ENCODE data around the gene FMNL2. TPM values are rescaled to one million over a fixed set of nuclear protein-coding genes. Genes with fewer than 3 reads are reported as not detected.

Gene FMNL2
- total RNA-seq, 1 experiment from 2014 or later = 28.1 TPM

- POLR2A ChIA-PET = no interaction called here
- CTCF ChIA-PET = no interaction called here
- peaks cover 2 to 4% of the 10 kb centered on the region in 2 experiments; a peak in 1 of 4 replicates for H3K4me1 ChIP-seq (ENCODE audit: control insufficient read depth in 1 of 2, insufficient read depth in 2 of 2, low read length in 2 of 2)
- TF ChIP-seq EZH2phosphoT487 (IDR thresholded peaks at IDR 0.05; ENCODE audit: borderline replicate concordance) (no peak), POLR2A (IDR thresholded peaks at IDR 0.05; ENCODE audit: borderline replicate concordance, extremely low read depth, insufficient read depth, insufficient read length) (no peak), ATF3 (IDR thresholded peaks at IDR 0.05) (no peak), POLR2AphosphoS5 (IDR thresholded peaks at IDR 0.05; ENCODE audit: low read depth, low read length) (no peak), YY1 (IDR thresholded peaks at IDR 0.05; ENCODE audit: extremely low read depth, insufficient replicate concordance, low read depth, low read length) (no peak), MAX (IDR thresholded peaks at IDR 0.05) (no peak), SP1 (IDR thresholded peaks at IDR 0.05; ENCODE audit: low read depth) (no peak), SIN3A (IDR thresholded peaks at IDR 0.05; ENCODE audit: low read depth) (no peak), JUND (IDR thresholded peaks at IDR 0.05) (no peak), ZBTB33 (IDR thresholded peaks at IDR 0.05; ENCODE audit: extremely low read depth, insufficient replicate concordance, low read length) (no peak), CTCF (IDR thresholded peaks at IDR 0.05 in 2 of 3, conservative IDR thresholded peaks at IDR 0.05 in 1 of 3; ENCODE audit: borderline replicate concordance in 1 of 3, insufficient read depth in 1 of 3, low read depth in 2 of 3, low read length in 2 of 3) (no peak), ZNF274 (IDR thresholded peaks at IDR 0.05; ENCODE audit: low read depth, low read length) (no peak), CEBPB (IDR thresholded peaks at IDR 0.05; ENCODE audit: low read depth) (no peak)
- no peaks in the 10 kb centered on the region for H3K27me3 ChIP-seq (ENCODE audit: insufficient read depth, low read length)
- H3K9ac ChIP-seq (ENCODE audit: low read length) = no peak overlapping the region
- BruUV-seq (replicated peaks) = no TSS peak
- H3K79me2 ChIP-seq (ENCODE audit: insufficient read depth, low read length) = no peaks in the 10 kb centered on the region
- no peak overlapping the region for H3K4me2 ChIP-seq (ENCODE audit: low read length)
- H3K9me3 ChIP-seq (ENCODE audit: control insufficient read depth in 1 of 2, insufficient read depth in 1 of 2, low read depth in 1 of 2, low read length in 2 of 2) = no peaks in the 10 kb centered on the region
- DNase-seq (ENCODE audit: low read depth, low spot score) (no peak), ATAC-seq (no peak)
- no peaks in the 10 kb centered on the region for H3K9me2 ChIP-seq (ENCODE audit: insufficient read depth)
- RAD21 ChIA-PET (ENCODE audit: low non-redundant PET in 1 of 2, low total read pairs in 2 of 2, uncharacterized antibody in 2 of 2, unreplicated experiment in 2 of 2) = no interaction called here
- H3K27ac ChIP-seq (ENCODE audit: low read depth, low read length) = no peak overlapping the region
- no peak overlapping the region for H3K4me3 ChIP-seq (replicated peaks in 1 of 2; ENCODE audit: low read depth in 1 of 2, low read length in 2 of 2)
- H2AFZ ChIP-seq (ENCODE audit: low read depth, low read length, poor library complexity, severe bottlenecking) = no peak overlapping the region
- intact Hi-C loops (cut with micrococcal nuclease) = no loop called here
- H3K36me3 ChIP-seq (ENCODE audit: control insufficient read depth in 1 of 2, insufficient read depth in 2 of 2, low read length in 2 of 2) = no peaks in the 10 kb centered on the region
- H4K20me1 ChIP-seq (ENCODE audit: insufficient read depth) = no peaks in the 10 kb centered on the region
Observed at GRCh38 chr2:152304836-152305235, 30.1 kb upstream of the FMNL2 start.

Measured in HCT116 (cell line).